ENCODE measurements around the gene DHX8.

Gene DHX8

GRCh38 chr17:43532581-43532980 lies 48.8 kb downstream of the DHX8 start:
- TF ChIP-seq CTCF (IDR thresholded peaks at IDR 0.05), result no peak
- TF ChIP-seq ZFX (IDR thresholded peaks at IDR 0.05; ENCODE audit: borderline replicate concordance), result no peak

GRCh38 chr17:43533699-43534098 lies 49.9 kb downstream of the DHX8 start:
- H3K27ac ChIP-seq, result 0 out of 2 replicates have a peak overlapping the region, but pooled peaks have one; percentile 3
- TF ChIP-seq CTCF (IDR thresholded peaks at IDR 0.05) (no peak), ZFX (IDR thresholded peaks at IDR 0.05; ENCODE audit: borderline replicate concordance) (no peak)

More at GRCh38 chr17:43532581-43532980, 48.8 kb downstream of the DHX8 start:
- H3K27ac ChIP-seq, result peak overlapping the region; percentile 96

- no peak for TF ChIP-seq ZFX (IDR thresholded peaks at IDR 0.05; ENCODE audit: borderline replicate concordance)
- TF ChIP-seq CTCF (IDR thresholded peaks at IDR 0.05), result no peak
These were observed 51.1 kb downstream of the DHX8 start for GRCh38 chr17:43534909-43535308.

GRCh38 chr17:43536236-43536992 lies 52.6 kb downstream of the DHX8 start:
- H3K27ac ChIP-seq, result no peak overlapping the region
- TF ChIP-seq ZFX (IDR thresholded peaks at IDR 0.05; ENCODE audit: borderline replicate concordance) (no peak), CTCF (IDR thresholded peaks at IDR 0.05) (no peak)

More at GRCh38 chr17:43534909-43535308, 51.1 kb downstream of the DHX8 start:
- no peak overlapping the region for H3K27ac ChIP-seq

- H3K27ac ChIP-seq, result no peak overlapping the region
- no peak for TF ChIP-seq ZFX (IDR thresholded peaks at IDR 0.05; ENCODE audit: borderline replicate concordance)
- no peak for TF ChIP-seq CTCF (IDR thresholded peaks at IDR 0.05)
These were observed 57.3 kb downstream of the DHX8 start for GRCh38 chr17:43540821-43541674.

- H3K27ac ChIP-seq, result no peak overlapping the region
- no peak for TF ChIP-seq ZFX (IDR thresholded peaks at IDR 0.05; ENCODE audit: borderline replicate concordance)
- TF ChIP-seq CTCF (IDR thresholded peaks at IDR 0.05), result no peak
These were observed 59.1 kb downstream of the DHX8 start for GRCh38 chr17:43542859-43543258.

GRCh38 chr17:43543300-43543699 lies 59.5 kb downstream of the DHX8 start:
- no peak for TF ChIP-seq ZFX (IDR thresholded peaks at IDR 0.05; ENCODE audit: borderline replicate concordance)
- TF ChIP-seq CTCF (IDR thresholded peaks at IDR 0.05), result no peak
- no peak overlapping the region for H3K27ac ChIP-seq

Measured in 22Rv1 (cell line).